CD14-positive monocyte (primary cell): ENCODE data around the gene KAZN. TPM values are rescaled to one million over a fixed set of nuclear protein-coding genes. Genes with fewer than 3 reads are reported as not detected.

Experiments used
- DNase-seq, 3 donors: peaks; one replicate each; pipeline ENCODE4 v3.0.0-alpha.2; 2011 to 2022
- H2AFZ ChIP-seq: 2 replicates; pipeline ENCODE4 v1.6.0; 2012; ENCODE audit warnings: mild to moderate bottlenecking, low read depth, low read length, inconsistent platforms; ENCODE audit not compliant: insufficient read depth, poor library complexity, severe bottlenecking
- H3K27ac ChIP-seq, 2 donors: 1 replicate in 1 of 2; 2 replicates in 1 of 2; pipeline ENCODE4 v1.5.1; 2012 to 2013; ENCODE audit warnings: low read length in 2 of 2, control low read depth in 1 of 2, inconsistent platforms in 1 of 2, low read depth in 1 of 2, mild to moderate bottlenecking in 1 of 2
- H3K27me3 ChIP-seq, 2 donors: one replicate each; pipeline versions ENCODE4 v1.6.0 to v1.6.1; 2011 to 2013; ENCODE audit warnings: low read length in 2 of 2; ENCODE audit not compliant: control insufficient read depth in 2 of 2, insufficient read depth in 2 of 2
- H3K36me3 ChIP-seq, 2 donors: replicated peaks in 1 of 2; 1 replicate in 1 of 2; 2 replicates in 1 of 2; pipeline versions ENCODE4 v1.5.1 to v1.6.1; 2012 to 2013; ENCODE audit warnings: low read length in 2 of 2, control low read depth in 1 of 2, inconsistent platforms in 1 of 2, mild to moderate bottlenecking in 1 of 2; ENCODE audit not compliant: insufficient read depth in 2 of 2, control insufficient read depth in 1 of 2
- H3K4me1 ChIP-seq, 2 donors: 1 replicate in 1 of 2; 2 replicates in 1 of 2; pipeline versions ENCODE4 v1.5.1 to v1.6.1; 2012 to 2013; ENCODE audit warnings: low read length in 2 of 2, control low read depth in 1 of 2, inconsistent platforms in 1 of 2, mild to moderate bottlenecking in 1 of 2, moderate library complexity in 1 of 2; ENCODE audit not compliant: insufficient read depth in 2 of 2, control insufficient read depth in 1 of 2
- H3K4me2 ChIP-seq: replicated peaks from 2 replicates; pipeline ENCODE3; 2012; ENCODE audit warnings: low read length, moderate library complexity, mild to moderate bottlenecking; ENCODE audit not compliant: poor library complexity, severe bottlenecking; ENCODE audit errors: extremely low read depth
- H3K4me3 ChIP-seq, 3 experiments: fragments of 200-600 bp in 1 of 3; sonication (generic) in 1 of 3; replicated peaks in 1 of 3; 1 replicate in 2 of 3; 2 replicates in 1 of 3; pipeline ENCODE4 v1.5.1; 2011 to 2013; ENCODE audit warnings: low read length in 3 of 3, mild to moderate bottlenecking in 3 of 3, control low read depth in 2 of 3, low read depth in 2 of 3, inconsistent platforms in 1 of 3, moderate library complexity in 1 of 3
- H3K79me2 ChIP-seq: 2 replicates; pipeline ENCODE4 v1.6.0; 2012; ENCODE audit warnings: mild to moderate bottlenecking, control low read depth, inconsistent platforms, low read length, moderate library complexity; ENCODE audit not compliant: insufficient read depth
- H3K9ac ChIP-seq: 2 replicates; pipeline ENCODE4 v1.6.0; 2017; ENCODE audit warnings: low read length, mild to moderate bottlenecking; ENCODE audit not compliant: insufficient read depth, poor library complexity, severe bottlenecking
- H3K9me3 ChIP-seq, 2 donors: replicated peaks in 1 of 2; 1 replicate in 1 of 2; 2 replicates in 1 of 2; pipeline versions ENCODE4 v1.5.1 to v1.6.1; 2012 to 2013; ENCODE audit warnings: low read length in 2 of 2, control low read depth in 1 of 2; ENCODE audit not compliant: control insufficient read depth in 1 of 2, insufficient read depth in 1 of 2
- H4K20me1 ChIP-seq: 2 replicates; pipeline ENCODE4 v1.6.0; 2012; ENCODE audit warnings: mild to moderate bottlenecking, low read length, control low read depth, moderate library complexity; ENCODE audit not compliant: insufficient read depth
- H3K27ac Mint-ChIP-seq, 7 donors: one replicate each; pipeline ENCODE4 v1.8.0; 2020; ENCODE audit warnings: mild to moderate bottlenecking in 7 of 7, mixed read lengths in 7 of 7, moderate library complexity in 6 of 7, inconsistent platforms in 2 of 7
- H3K27me3 Mint-ChIP-seq, 3 donors: one replicate each; pipeline ENCODE4 v1.8.0; 2021 to 2022; ENCODE audit warnings: low read depth in 3 of 3, mild to moderate bottlenecking in 3 of 3, mixed read lengths in 3 of 3, moderate library complexity in 3 of 3, inconsistent platforms in 1 of 3
- H3K36me3 Mint-ChIP-seq, 2 donors: one replicate each; pipeline ENCODE4 v1.8.0; 2020; ENCODE audit warnings: mixed read lengths in 2 of 2, inconsistent platforms in 1 of 2, mild to moderate bottlenecking in 1 of 2
- H3K4me1 Mint-ChIP-seq: one replicate; pipeline ENCODE4 v1.8.0; 2020; ENCODE audit warnings: mild to moderate bottlenecking, mixed read lengths
- H3K4me3 Mint-ChIP-seq, 2 donors: one replicate each; pipeline ENCODE4 v1.8.0; 2020; ENCODE audit warnings: mild to moderate bottlenecking in 2 of 2, mixed read lengths in 2 of 2, moderate library complexity in 1 of 2
- H3K9me3 Mint-ChIP-seq, 7 donors: one replicate each; pipeline ENCODE4 v1.8.0; 2020 to 2022; ENCODE audit warnings: mixed read lengths in 7 of 7, mild to moderate bottlenecking in 6 of 7, moderate library complexity in 6 of 7, inconsistent platforms in 2 of 7
- WGBS: methylation state at CpG from one replicate; pipeline ENCODE4 v1.1.5; 2013; ENCODE audit warnings: missing lambda C conversion rate; ENCODE audit not compliant: insufficient coverage; 5-methylcytosine and 5-hydroxymethylcytosine counted together
- intact Hi-C, 2 donors: fragments of 100-400 bp; cut with micrococcal nuclease; formaldehyde crosslinking; loops; one replicate each; pipeline versions ENCODE4 v1.15.0 to v1.15.1; 2023
- polyA plus RNA-seq, 3 donors: library from polyadenylated mRNA; depleted of rRNA in 1 of 3; unstranded in 2 of 3; stranded (reverse) in 1 of 3; fragments of 300-500 nt in 2 of 3; fragments of >200 nt in 1 of 3; fragmentation: Illumina TruSeq in 2 of 3; gene quantifications; 1 replicate in 2 of 3; 2 replicates in 1 of 3; pipeline ENCODE4 v1.2.3, GENCODE V29; 2012 to 2021
- TF ChIP-seq, protein P1 (sequence below): fragments of 200-600 bp; IDR thresholded peaks from one replicate; pipeline ENCODE4 v1.8.0; 2022; ENCODE audit warnings: antibody characterized with exemption, mild to moderate bottlenecking

The KAZN gene
- polyA plus RNA-seq, 3 donors, result not detected

DNA sequence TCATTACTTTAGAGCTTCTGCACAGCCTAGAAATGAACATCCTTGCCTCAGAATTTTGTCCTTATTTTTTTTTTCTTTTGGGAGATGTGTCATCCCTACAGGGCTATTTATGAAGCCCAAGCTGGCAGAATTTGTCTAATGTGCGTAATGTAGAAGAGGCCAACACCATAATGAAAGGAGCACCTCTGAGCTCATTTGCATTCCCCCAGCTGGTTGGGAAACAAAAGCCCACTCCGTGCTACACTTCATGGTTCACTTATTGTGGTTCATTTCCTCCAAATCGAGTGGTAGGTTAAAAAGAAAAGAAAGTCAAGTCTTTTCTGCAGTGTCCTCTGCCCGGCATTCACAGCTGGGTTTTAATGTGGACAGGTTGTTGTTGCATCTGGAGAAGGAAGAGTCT, 73.5 kb downstream of the KAZN start:
- Histone ChIP-seq H2AFZ (no peak overlapping the region), H3K4me3 (no peak overlapping the region), H3K9ac (no peak overlapping the region), H3K27me3 (no peaks in the 10 kb centered on the region), H3K4me2 (no peak overlapping the region), H3K36me3 (no peaks in the 10 kb centered on the region), H3K4me1 (no peaks in the 10 kb centered on the region), H3K79me2 (no peaks in the 10 kb centered on the region), H4K20me1 (no peaks in the 10 kb centered on the region), H3K9me3 (no peaks in the 10 kb centered on the region), H3K27ac (no peak overlapping the region)
- no peaks in the 10 kb centered on the region for H3K4me1 Mint-ChIP-seq
- H3K4me3 Mint-ChIP-seq, result no peak overlapping the region
- 38% methylated on average over 1 of the region's 4 CpGs for WGBS
- TF ChIP-seq, protein P1, sequence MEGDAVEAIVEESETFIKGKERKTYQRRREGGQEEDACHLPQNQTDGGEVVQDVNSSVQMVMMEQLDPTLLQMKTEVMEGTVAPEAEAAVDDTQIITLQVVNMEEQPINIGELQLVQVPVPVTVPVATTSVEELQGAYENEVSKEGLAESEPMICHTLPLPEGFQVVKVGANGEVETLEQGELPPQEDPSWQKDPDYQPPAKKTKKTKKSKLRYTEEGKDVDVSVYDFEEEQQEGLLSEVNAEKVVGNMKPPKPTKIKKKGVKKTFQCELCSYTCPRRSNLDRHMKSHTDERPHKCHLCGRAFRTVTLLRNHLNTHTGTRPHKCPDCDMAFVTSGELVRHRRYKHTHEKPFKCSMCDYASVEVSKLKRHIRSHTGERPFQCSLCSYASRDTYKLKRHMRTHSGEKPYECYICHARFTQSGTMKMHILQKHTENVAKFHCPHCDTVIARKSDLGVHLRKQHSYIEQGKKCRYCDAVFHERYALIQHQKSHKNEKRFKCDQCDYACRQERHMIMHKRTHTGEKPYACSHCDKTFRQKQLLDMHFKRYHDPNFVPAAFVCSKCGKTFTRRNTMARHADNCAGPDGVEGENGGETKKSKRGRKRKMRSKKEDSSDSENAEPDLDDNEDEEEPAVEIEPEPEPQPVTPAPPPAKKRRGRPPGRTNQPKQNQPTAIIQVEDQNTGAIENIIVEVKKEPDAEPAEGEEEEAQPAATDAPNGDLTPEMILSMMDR, result no peak
- peaks cover 0 to 5% (median 0%) of the 10 kb centered on the region in 7 donors for H3K9me3 Mint-ChIP-seq
- peaks cover 0 to 5% (median 4%) of the 10 kb centered on the region in 3 donors for H3K27me3 Mint-ChIP-seq
- DNase-seq, result no peak
- no peaks in the 10 kb centered on the region for H3K36me3 Mint-ChIP-seq
- no peak overlapping the region for H3K27ac Mint-ChIP-seq
- intact Hi-C loops, result no loop called here

DNA sequence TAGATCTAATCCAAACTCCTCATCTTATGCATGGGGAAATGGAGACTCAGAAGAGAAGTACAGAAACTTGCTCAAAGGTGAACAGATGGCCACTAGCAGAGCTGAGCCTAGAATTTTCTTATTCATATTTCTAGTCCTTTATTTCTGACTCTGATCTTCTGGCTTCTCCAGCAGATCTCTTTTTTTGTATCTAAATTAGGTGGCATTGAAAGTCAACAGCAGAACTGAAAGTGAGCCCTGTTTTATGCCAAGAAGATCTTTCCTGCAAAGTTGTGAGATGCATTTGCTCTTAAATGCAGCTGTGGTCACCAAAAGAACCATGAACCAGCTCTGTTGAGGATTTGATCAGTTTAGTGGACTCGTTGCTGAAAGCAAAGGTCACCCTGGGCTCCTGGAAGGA, 75.5 kb downstream of the KAZN start:
- H3K27ac Mint-ChIP-seq, result no peak overlapping the region
- intact Hi-C loops, result no loop called here
- no peak overlapping the region for H3K4me2 ChIP-seq
- no peak overlapping the region for H3K9ac ChIP-seq
- H3K36me3 ChIP-seq, result no peaks in the 10 kb centered on the region
- no peaks in the 10 kb centered on the region for H3K9me3 ChIP-seq
- H3K27me3 Mint-ChIP-seq, result peaks cover 0 to 5% (median 4%) of the 10 kb centered on the region in 3 donors
- H2AFZ ChIP-seq, result no peak overlapping the region
- H3K36me3 Mint-ChIP-seq, result no peaks in the 10 kb centered on the region
- no peak overlapping the region for H3K27ac ChIP-seq
- H3K27me3 ChIP-seq, result no peaks in the 10 kb centered on the region
- H3K9me3 Mint-ChIP-seq, result peaks cover 0 to 5% (median 0%) of the 10 kb centered on the region in 7 donors
- no peaks in the 10 kb centered on the region for H4K20me1 ChIP-seq
- TF ChIP-seq, protein P1, result no peak
- no peak overlapping the region for H3K4me3 ChIP-seq
- 20% methylated on average over 1 of the region's 1 CpG for WGBS
- H3K79me2 ChIP-seq, result no peaks in the 10 kb centered on the region
- peaks cover under 1% of the 10 kb centered on the region for H3K4me1 Mint-ChIP-seq
- no peak for DNase-seq
- no peaks in the 10 kb centered on the region for H3K4me1 ChIP-seq
- H3K4me3 Mint-ChIP-seq, result no peak overlapping the region
